Naive thymus-derived CD8-positive, alpha-beta T cell (primary cell): ENCODE data around the gene LRRIQ4. TPM values are rescaled to one million over a fixed set of nuclear protein-coding genes. Genes with fewer than 3 reads are reported as not detected.

ENCODE experiments used
- ATAC-seq, 2 donors: fragments of 150-1000 bp; cut with Tn5 transposase in 1 of 2; sonication (Bioruptor Pico), chemical (Tn5 transposase) in 1 of 2; 1 replicate in 1 of 2; 2 replicates in 1 of 2; pipeline ENCODE4 v1.10.0; 2021; ENCODE audit warnings: mild to moderate bottlenecking in 2 of 2, moderate library complexity in 2 of 2
- POLR2A ChIA-PET: fragments of 350-600 bp; sonication (Branson Sonifier 250); formaldehyde crosslinking; loops from one replicate; lab custom pipeline; 2021; ENCODE audit warnings: antibody characterized with exemption; lab: Charles Lee
- DNase-seq, 10 donors: peaks; one replicate each; pipeline versions ENCODE4 v3.0.0 to v3.0.0-alpha.2; 2020 to 2022
- H3K27ac Mint-ChIP-seq, 10 donors: one replicate each; pipeline ENCODE4 v1.8.0; 2020 to 2022; ENCODE audit warnings: mild to moderate bottlenecking in 10 of 10, mixed read lengths in 10 of 10, moderate library complexity in 4 of 10, inconsistent platforms in 1 of 10
- H3K27me3 Mint-ChIP-seq, 5 donors: one replicate each; pipeline ENCODE4 v1.8.0; 2021 to 2022; ENCODE audit warnings: mixed read lengths in 5 of 5
- H3K36me3 Mint-ChIP-seq, 3 donors: one replicate each; pipeline ENCODE4 v1.8.0; 2020 to 2022; ENCODE audit warnings: mixed read lengths in 3 of 3, mild to moderate bottlenecking in 2 of 3, inconsistent platforms in 1 of 3
- H3K4me1 Mint-ChIP-seq, 4 donors: one replicate each; pipeline ENCODE4 v1.8.0; 2021 to 2022; ENCODE audit warnings: mixed read lengths in 4 of 4
- H3K4me3 Mint-ChIP-seq, 10 donors: one replicate each; pipeline ENCODE4 v1.8.0; 2020 to 2022; ENCODE audit warnings: mild to moderate bottlenecking in 10 of 10, mixed read lengths in 10 of 10, moderate library complexity in 6 of 10, inconsistent platforms in 1 of 10
- H3K9me3 Mint-ChIP-seq, 9 donors: one replicate each; pipeline ENCODE4 v1.8.0; 2020 to 2022; ENCODE audit warnings: mixed read lengths in 9 of 9, mild to moderate bottlenecking in 3 of 9, inconsistent platforms in 1 of 9, moderate library complexity in 1 of 9
- polyA plus RNA-seq, 3 donors: library from polyadenylated mRNA; unstranded; fragments of 300-500 nt; fragmentation: Illumina TruSeq; gene quantifications; one replicate each; pipeline ENCODE4 v1.2.3, GENCODE V29; 2021
- total RNA-seq, 8 experiments: library from RNA in 2 of 8; stranded (reverse) in 2 of 8; gene quantifications; one replicate each; pipeline ENCODE4 v1.2.3 and lab custom pipeline; 2021 to 2026

The LRRIQ4 gene
- total and polyA plus RNA-seq, 5 experiments from 2014 or later: 0.19 TPM; not detected in 4

DNA sequence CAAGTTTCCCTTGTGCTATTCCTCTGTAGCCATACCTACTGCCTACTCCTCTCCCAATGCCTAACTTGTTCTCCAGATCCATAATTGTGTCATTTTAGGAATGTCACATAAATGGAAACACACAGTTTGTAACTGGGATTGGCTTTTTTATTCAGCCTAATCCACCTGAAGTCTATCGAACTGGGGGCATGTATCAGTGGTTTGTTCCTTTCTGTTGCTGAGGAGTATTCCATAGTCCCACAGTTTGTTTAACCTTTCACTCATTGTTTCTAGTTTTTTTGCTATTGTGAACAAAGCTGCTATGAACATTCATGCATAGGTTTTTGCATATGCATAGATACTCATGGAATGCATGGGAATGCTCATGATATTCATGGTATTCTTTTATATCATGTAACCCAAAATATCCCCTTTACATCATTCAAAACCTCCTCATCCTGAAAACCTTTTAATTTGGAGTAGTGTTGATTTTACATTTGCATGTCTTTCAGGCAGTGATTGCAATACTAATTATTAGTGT is 25.9 kb downstream of the LRRIQ4 start:
- H3K27ac Mint-ChIP-seq: no peak overlapping the region
- ATAC-seq: no peak
- POLR2A ChIA-PET: no interaction called here

DNA sequence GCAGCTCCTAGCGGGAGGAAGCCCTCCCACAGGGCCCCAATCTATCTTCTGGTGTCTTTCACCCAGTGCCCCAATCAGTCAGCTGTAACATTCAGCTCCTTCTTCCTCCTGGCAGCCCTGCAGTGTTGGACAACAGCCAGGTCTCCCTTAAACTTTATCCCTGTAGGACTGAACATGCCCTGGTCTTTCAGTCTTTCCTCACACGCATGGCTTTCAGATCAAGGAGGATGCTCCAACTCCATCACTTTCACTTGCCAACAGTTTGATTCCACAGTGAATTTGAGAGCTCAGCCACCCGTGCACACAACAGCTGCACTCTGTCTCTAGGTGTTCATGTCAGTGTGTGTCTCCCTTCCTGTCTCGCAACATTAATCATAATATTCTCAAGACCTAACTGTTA is 28.5 kb downstream of the LRRIQ4 start:
- POLR2A ChIA-PET: no interaction called here
- H3K27ac Mint-ChIP-seq: peak overlapping the region in 1 of 10 donors; percentile 23
- ATAC-seq (no peak), DNase-seq (no peak)
- no peak overlapping the region for H3K4me3 Mint-ChIP-seq
- H3K4me1 Mint-ChIP-seq: peaks cover 0 to 16% (median 0%) of the 10 kb centered on the region in 4 donors
- no peaks in the 10 kb centered on the region for H3K36me3 Mint-ChIP-seq
- no peaks in the 10 kb centered on the region for H3K9me3 Mint-ChIP-seq
- H3K27me3 Mint-ChIP-seq: peaks cover 3 to 15% (median 4%) of the 10 kb centered on the region in 5 donors

More for the DNA sequence above, 25.9 kb downstream of the LRRIQ4 start:
- Mint-ChIP-seq H3K36me3 (no peaks in the 10 kb centered on the region), H3K4me3 (no peak overlapping the region), H3K4me1 (peaks cover 0 to 19% (median 0%) of the 10 kb centered on the region in 4 donors), H3K27me3 (peaks cover 3 to 15% (median 4%) of the 10 kb centered on the region in 5 donors), H3K9me3 (no peaks in the 10 kb centered on the region)
- DNase-seq: no peak

DNA sequence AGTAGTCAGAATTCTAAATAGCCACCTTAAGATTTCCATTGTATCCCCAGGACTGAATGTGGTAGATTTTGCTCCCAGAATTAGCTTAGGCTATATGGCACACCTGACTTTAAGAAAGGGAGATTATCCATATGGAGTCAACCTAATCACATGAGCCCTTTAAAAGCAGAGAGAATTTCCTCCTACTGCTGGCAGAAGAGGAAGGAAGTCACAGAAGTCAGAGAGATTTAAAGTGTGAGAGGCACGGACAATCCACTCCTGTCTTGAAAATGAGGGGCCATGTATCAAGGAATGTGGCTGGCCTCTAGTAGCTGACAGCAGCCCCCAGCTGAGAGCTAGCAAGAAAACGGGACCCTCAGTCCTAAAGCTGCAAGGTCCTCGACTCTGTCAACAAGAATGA is 30.3 kb downstream of the LRRIQ4 start:
- no peaks in the 10 kb centered on the region for H3K9me3 Mint-ChIP-seq
- H3K4me3 Mint-ChIP-seq: no peak overlapping the region
- ATAC-seq (no peak), DNase-seq (no peak)
- H3K4me1 Mint-ChIP-seq: peaks cover 0 to 23% (median 0%) of the 10 kb centered on the region in 4 donors
- no peak overlapping the region for H3K27ac Mint-ChIP-seq
- peaks cover 1 to 18% (median 5%) of the 10 kb centered on the region in 5 donors for H3K27me3 Mint-ChIP-seq
- no peaks in the 10 kb centered on the region for H3K36me3 Mint-ChIP-seq
- POLR2A ChIA-PET: no interaction called here

DNA sequence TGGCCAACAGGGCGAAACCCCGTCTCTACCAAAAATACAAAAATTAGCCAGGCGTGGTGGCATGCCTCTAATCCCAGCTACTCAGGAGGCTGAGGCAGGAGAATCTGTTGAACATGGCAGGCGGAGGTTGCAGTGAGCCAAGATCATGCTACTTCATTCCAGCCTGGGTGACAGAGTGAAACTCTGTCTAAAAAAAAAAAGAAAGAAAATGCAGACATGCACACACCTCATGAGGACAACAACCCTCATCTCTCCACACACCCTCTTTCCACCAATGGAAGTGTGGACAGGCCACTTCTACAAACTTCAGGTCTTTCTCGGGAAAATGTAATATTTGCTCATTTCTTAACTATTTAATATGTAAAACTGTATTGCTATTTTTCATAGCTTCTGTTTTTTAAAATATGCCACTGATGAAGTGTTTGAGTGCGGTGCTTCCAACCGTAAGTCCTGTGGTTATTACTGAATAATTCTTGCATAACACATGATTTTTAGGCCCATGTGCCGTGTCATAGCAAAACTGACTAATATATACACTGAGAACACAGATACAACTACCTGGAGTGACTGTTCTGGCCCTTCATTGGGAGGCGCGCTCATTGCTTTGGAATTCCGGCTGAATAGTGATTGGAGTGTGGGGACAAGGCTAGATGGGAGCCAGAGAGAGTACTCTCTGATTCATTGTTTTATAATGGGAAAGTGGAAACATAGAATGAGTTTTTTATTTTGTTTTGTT is 34.0 kb downstream of the LRRIQ4 start:
- peak overlapping the region in 1 of 10 donors; percentile 17 for H3K4me3 Mint-ChIP-seq
- ATAC-seq (peak in 1 of 2 donors; percentile 49), DNase-seq (no peak)
- H3K4me1 Mint-ChIP-seq: peaks cover 0 to 22% (median 0%) of the 10 kb centered on the region in 4 donors
- POLR2A ChIA-PET: no interaction called here
- H3K36me3 Mint-ChIP-seq: no peaks in the 10 kb centered on the region
- H3K27me3 Mint-ChIP-seq: peaks cover 0 to 9% (median 2%) of the 10 kb centered on the region in 5 donors
- H3K9me3 Mint-ChIP-seq: no peaks in the 10 kb centered on the region
- H3K27ac Mint-ChIP-seq: peak overlapping the region in 1 of 10 donors; percentile 68

DNA sequence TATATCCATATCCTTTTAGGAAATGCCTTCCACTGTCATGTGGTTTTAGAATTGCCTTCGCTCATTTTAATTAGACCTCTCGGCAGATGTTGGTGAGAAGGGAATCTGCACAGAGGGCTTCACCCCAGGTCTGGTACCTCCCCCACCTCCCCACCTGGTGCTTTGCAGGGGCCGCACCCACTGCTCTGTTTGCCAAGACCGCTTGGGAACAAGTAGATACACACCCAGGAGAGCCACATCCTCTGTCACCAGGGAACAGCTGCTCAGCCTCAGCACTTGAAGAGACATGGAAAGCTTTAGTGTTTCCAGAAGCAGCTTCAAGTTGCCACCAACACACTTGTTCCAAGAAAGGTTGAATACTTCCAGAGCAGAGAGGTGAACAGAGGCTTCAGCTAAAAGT is 35.2 kb downstream of the LRRIQ4 start:
- Mint-ChIP-seq H3K27ac (no peak overlapping the region), H3K27me3 (peaks cover 0 to 9% (median 2%) of the 10 kb centered on the region in 5 donors)
- POLR2A ChIA-PET: no interaction called here

DNA sequence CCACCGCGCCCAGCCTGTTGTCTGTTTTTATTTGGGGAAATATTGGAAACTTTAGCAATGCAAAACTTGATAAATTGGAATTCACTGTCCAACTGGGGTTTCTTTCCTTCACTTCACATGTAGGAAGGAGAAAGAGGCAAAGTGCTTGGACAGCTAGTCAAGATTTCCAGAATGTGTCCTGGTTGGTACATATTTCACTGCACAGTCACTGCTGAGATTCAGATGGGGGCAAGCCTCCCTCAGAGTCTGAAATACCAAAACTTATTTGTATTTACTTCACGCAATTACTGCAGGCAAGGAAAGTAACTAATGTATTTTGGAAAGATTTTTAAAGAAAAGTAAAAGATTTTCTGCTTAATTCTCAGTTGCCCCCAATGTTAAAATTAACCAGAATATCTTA is 36.1 kb downstream of the LRRIQ4 start:
- DNase-seq: no peak
- no peaks in the 10 kb centered on the region for H3K9me3 Mint-ChIP-seq
- H3K27me3 Mint-ChIP-seq: peaks cover 0 to 13% (median 3%) of the 10 kb centered on the region in 5 donors
- H3K4me3 Mint-ChIP-seq: no peak overlapping the region
- H3K27ac Mint-ChIP-seq: no peak overlapping the region
- peaks cover 0 to 15% (median 0%) of the 10 kb centered on the region in 4 donors for H3K4me1 Mint-ChIP-seq
- H3K36me3 Mint-ChIP-seq: no peaks in the 10 kb centered on the region
- ATAC-seq: no peak
- POLR2A ChIA-PET: no interaction called here

More for the DNA sequence above, 35.2 kb downstream of the LRRIQ4 start:
- DNase-seq (no peak), ATAC-seq (no peak)
- Mint-ChIP-seq H3K9me3 (no peaks in the 10 kb centered on the region), H3K4me1 (peaks cover 0 to 19% (median 0%) of the 10 kb centered on the region in 4 donors), H3K4me3 (no peak overlapping the region), H3K36me3 (no peaks in the 10 kb centered on the region)

DNA sequence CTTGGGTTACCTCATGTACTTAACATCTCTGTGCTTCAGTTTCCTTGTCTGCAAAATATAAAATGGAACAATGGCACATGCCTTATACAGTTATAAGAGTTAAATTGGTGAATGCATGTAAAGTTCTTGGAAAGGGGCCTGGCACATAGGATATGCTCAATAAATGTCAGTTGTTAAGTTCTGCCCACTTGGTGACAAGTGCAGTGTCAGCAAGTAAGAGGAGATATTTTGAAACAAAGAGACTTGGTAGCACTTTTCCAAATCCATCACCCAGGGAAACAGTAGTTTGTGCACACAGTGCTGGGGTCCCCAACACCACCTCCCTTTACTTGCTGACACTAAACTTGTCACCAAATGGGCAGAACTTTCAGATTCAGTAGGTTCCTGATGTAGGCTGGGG is 37.9 kb downstream of the LRRIQ4 start:
- Mint-ChIP-seq H3K36me3 (no peaks in the 10 kb centered on the region), H3K27me3 (peaks cover 0 to 28% (median 3%) of the 10 kb centered on the region in 5 donors), H3K27ac (no peak overlapping the region), H3K9me3 (no peaks in the 10 kb centered on the region), H3K4me1 (peaks cover 0 to 15% (median 0%) of the 10 kb centered on the region in 4 donors), H3K4me3 (no peak overlapping the region)
- POLR2A ChIA-PET: no interaction called here
- ATAC-seq (no peak), DNase-seq (no peak)

DNA sequence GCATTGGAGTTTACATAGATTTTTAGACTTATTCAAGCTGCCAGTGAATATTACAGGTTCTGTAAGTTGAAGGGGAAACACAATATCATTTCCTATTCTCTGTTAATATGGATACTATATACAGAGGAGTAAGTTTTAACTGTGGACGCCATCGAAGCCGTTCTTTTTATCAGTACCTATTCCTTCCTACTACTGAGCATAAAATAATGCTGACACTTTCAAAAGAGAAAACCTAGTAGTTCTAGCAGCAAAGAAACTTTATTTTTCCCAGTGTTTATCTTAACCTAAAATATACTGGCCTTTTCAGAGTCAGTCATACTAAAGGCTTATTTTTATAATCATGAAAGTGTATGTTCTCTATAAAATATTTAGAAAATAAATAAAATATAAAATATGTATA is 42.8 kb downstream of the LRRIQ4 start:
- Mint-ChIP-seq H3K4me1 (no peaks in the 10 kb centered on the region), H3K27ac (no peak overlapping the region), H3K36me3 (no peaks in the 10 kb centered on the region), H3K27me3 (peaks cover 2 to 28% (median 8%) of the 10 kb centered on the region in 5 donors), H3K4me3 (no peak overlapping the region), H3K9me3 (peaks cover 0 to 2% (median 0%) of the 10 kb centered on the region in 9 donors)
- DNase-seq (no peak), ATAC-seq (no peak)
- POLR2A ChIA-PET: no interaction called here

DNA sequence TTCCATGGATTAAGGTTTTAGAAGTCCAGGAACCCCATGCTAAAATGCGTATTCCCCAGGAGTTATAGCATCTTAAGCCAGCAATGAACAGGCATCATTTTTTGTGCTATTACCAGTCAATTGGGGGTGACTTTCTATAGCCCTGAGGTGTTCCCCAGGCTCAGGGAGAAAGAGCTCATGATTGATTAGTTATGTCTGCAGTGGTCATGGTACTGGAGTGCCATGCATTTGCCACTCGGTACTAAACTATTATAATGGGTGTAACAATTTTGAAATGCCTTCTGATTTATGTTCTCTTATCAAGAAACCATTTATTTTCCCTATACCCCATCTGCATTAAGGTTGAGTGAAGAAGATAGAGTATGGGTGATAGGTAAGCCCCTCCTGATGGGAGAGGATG is 45.1 kb downstream of the LRRIQ4 start:
- POLR2A ChIA-PET: no interaction called here
- Mint-ChIP-seq H3K27ac (no peak overlapping the region), H3K4me1 (no peaks in the 10 kb centered on the region), H3K36me3 (no peaks in the 10 kb centered on the region), H3K4me3 (no peak overlapping the region), H3K9me3 (peaks cover 0 to 2% (median 0%) of the 10 kb centered on the region in 9 donors), H3K27me3 (peaks cover 2 to 33% (median 8%) of the 10 kb centered on the region in 5 donors)
- DNase-seq (no peak), ATAC-seq (no peak)

DNA sequence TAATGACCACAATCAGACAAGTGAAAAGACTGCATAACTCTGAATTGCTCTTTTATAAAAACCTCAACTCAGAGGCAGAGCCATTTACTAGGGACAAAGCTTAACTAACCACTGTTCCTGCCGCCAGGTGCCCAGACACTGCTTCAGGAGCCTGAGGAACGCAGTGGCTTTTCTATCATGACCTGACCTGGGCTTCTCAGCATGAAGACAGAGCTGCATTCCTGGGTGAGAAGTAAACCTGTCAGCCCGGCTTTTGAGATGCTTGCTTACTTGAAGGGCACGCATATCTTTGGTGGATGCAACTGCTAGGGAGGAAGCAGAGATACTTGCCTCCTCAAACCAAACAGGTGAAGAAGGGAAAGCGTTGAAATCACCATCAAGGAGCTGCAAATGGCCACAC is 49.2 kb downstream of the LRRIQ4 start:
- H3K36me3 Mint-ChIP-seq: no peaks in the 10 kb centered on the region
- H3K4me3 Mint-ChIP-seq: no peak overlapping the region
- peaks cover 0 to 2% (median 0%) of the 10 kb centered on the region in 9 donors for H3K9me3 Mint-ChIP-seq
- POLR2A ChIA-PET: interaction anchor here (0.7 to 2.9 kb wide), 3 partner anchors 98 to 314 kb away, joined by 3 to 12 read pairs (median 4); partner anchors contain the start of gene SEC62
- H3K27ac Mint-ChIP-seq: no peak overlapping the region
- ATAC-seq (no peak), DNase-seq (no peak)
- peaks cover 14 to 28% (median 26%) of the 10 kb centered on the region in 4 donors for H3K4me1 Mint-ChIP-seq
- H3K27me3 Mint-ChIP-seq: peaks cover 0 to 8% (median 2%) of the 10 kb centered on the region in 5 donors

DNA sequence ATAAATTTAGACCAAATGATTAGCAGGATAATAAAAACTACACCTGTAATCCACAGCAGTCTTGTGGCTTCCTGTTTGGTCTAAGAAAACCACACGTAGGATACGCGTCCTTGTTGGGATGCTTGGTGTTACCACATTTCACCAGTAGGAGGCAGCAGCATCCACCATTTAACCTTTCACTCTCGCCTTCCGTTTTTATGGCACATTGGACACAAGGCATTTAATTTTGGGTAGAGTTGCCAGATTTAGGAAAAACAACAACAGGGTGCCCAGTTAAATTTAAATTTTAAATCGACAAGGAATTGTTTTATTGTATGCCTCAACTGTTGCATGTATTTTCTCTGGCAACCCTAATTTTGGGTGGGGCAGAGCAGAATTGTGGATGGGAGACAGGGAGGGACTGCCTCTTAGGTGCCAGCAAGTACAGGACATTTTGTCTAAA is 50.8 kb downstream of the LRRIQ4 start:
- peaks cover 0 to 2% (median 0%) of the 10 kb centered on the region in 9 donors for H3K9me3 Mint-ChIP-seq
- peak overlapping the region in 1 of 10 donors; percentile 72 for H3K4me3 Mint-ChIP-seq
- ATAC-seq: peak; percentile 60 to 68
- POLR2A ChIA-PET: interaction anchor here (2.9 kb wide), 1 partner anchor 103 kb away, joined by 12 read pairs; the partner anchor contains the start of gene SEC62
- H3K27ac Mint-ChIP-seq: peak overlapping the region in 5 of 10 donors; percentile 2 to 74 (median 60)
- peaks cover 16 to 28% (median 26%) of the 10 kb centered on the region in 4 donors for H3K4me1 Mint-ChIP-seq
- H3K27me3 Mint-ChIP-seq: peaks cover 0 to 5% (median 0%) of the 10 kb centered on the region in 5 donors
- H3K36me3 Mint-ChIP-seq: no peaks in the 10 kb centered on the region
- DNase-seq: peak; percentile 30 to 75 (median 66)

DNA sequence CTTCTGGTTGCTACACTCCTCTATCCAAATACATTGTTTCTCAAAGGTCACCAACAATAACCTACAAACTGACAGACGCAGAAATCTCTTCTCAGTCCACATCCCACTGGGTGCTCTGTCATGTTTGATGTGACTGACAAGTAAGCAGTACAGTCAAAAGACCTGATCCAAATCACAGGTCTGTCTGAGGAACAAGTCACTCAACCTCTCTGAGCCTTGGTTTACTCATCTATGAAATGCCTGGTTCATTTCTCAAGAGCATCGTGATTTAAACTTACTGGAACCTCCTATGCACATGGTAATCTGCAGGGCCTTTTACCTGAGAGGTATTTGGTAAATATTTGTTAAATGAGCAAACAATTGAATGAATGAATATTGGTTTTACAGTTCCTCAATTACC is 51.6 kb downstream of the LRRIQ4 start:
- Mint-ChIP-seq H3K9me3 (peaks cover 0 to under 1% (median 0%) of the 10 kb centered on the region in 9 donors), H3K27ac (peak overlapping the region in 4 of 10 donors; percentile 14 to 50 (median 41)), H3K4me3 (peak overlapping the region in 1 of 10 donors; percentile 11), H3K27me3 (peaks cover 0 to 5% (median 0%) of the 10 kb centered on the region in 5 donors), H3K4me1 (peaks cover 16 to 28% (median 26%) of the 10 kb centered on the region in 4 donors), H3K36me3 (no peaks in the 10 kb centered on the region)
- POLR2A ChIA-PET: interaction anchor here (0.6 to 2.9 kb wide), 10 partner anchors 30 to 494 kb away, joined by 3 to 28 read pairs (median 3); partner anchors contain the start of genes PHC3 and SEC62
- ATAC-seq: no peak
- no peak for DNase-seq
